ENCODE measurements around the gene HS3ST2.

DNA sequence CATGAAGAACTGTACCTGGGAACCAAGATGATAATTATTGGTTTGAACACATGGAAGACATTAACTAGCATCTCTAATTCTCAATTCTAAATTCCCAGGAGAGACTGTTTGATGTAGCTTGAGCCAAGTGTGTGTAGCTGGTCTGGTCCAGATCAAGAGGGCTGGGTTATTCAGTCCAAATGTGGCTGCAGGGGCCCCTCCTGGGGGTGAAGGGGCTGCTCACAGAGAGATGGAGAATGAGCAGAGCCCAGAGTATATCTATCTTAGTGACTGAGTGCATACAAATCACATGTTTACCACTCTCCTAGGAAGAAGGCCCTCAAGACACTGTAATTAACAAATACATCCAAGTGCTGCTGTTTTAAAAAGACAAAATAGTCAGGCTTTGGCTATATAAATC is 50.4 kb downstream of the HS3ST2 start:
- TF ChIP-seq RCOR1 (IDR thresholded peaks at IDR 0.05; ENCODE audit: low read depth, low read length) (no peak), POLR2A (IDR thresholded peaks at IDR 0.05; ENCODE audit: low read length) (no peak), CBX8 (IDR thresholded peaks at IDR 0.05) (no peak), BHLHE40 (IDR thresholded peaks at IDR 0.05; ENCODE audit: low read depth, low read length) (no peak), KDM1A (IDR thresholded peaks at IDR 0.05; ENCODE audit: low read depth) (no peak), EP300 (IDR thresholded peaks at IDR 0.05) (no peak), CHD2 (IDR thresholded peaks at IDR 0.05; ENCODE audit: low read length, partially characterized antibody) (no peak), SMC3 (IDR thresholded peaks at IDR 0.05) (no peak), PHF8 (IDR thresholded peaks at IDR 0.05; ENCODE audit: borderline replicate concordance, low read depth) (no peak), MAZ (IDR thresholded peaks at IDR 0.05; ENCODE audit: borderline replicate concordance, low read depth, low read length) (no peak)
- TF ChIP-seq, protein P1, sequence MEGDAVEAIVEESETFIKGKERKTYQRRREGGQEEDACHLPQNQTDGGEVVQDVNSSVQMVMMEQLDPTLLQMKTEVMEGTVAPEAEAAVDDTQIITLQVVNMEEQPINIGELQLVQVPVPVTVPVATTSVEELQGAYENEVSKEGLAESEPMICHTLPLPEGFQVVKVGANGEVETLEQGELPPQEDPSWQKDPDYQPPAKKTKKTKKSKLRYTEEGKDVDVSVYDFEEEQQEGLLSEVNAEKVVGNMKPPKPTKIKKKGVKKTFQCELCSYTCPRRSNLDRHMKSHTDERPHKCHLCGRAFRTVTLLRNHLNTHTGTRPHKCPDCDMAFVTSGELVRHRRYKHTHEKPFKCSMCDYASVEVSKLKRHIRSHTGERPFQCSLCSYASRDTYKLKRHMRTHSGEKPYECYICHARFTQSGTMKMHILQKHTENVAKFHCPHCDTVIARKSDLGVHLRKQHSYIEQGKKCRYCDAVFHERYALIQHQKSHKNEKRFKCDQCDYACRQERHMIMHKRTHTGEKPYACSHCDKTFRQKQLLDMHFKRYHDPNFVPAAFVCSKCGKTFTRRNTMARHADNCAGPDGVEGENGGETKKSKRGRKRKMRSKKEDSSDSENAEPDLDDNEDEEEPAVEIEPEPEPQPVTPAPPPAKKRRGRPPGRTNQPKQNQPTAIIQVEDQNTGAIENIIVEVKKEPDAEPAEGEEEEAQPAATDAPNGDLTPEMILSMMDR (IDR thresholded peaks at IDR 0.05) = no peak
- TF ChIP-seq, protein P2, sequence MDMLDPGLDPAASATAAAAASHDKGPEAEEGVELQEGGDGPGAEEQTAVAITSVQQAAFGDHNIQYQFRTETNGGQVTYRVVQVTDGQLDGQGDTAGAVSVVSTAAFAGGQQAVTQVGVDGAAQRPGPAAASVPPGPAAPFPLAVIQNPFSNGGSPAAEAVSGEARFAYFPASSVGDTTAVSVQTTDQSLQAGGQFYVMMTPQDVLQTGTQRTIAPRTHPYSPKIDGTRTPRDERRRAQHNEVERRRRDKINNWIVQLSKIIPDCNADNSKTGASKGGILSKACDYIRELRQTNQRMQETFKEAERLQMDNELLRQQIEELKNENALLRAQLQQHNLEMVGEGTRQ (IDR thresholded peaks at IDR 0.05) = no peak
- TF ChIP-seq, protein P3, sequence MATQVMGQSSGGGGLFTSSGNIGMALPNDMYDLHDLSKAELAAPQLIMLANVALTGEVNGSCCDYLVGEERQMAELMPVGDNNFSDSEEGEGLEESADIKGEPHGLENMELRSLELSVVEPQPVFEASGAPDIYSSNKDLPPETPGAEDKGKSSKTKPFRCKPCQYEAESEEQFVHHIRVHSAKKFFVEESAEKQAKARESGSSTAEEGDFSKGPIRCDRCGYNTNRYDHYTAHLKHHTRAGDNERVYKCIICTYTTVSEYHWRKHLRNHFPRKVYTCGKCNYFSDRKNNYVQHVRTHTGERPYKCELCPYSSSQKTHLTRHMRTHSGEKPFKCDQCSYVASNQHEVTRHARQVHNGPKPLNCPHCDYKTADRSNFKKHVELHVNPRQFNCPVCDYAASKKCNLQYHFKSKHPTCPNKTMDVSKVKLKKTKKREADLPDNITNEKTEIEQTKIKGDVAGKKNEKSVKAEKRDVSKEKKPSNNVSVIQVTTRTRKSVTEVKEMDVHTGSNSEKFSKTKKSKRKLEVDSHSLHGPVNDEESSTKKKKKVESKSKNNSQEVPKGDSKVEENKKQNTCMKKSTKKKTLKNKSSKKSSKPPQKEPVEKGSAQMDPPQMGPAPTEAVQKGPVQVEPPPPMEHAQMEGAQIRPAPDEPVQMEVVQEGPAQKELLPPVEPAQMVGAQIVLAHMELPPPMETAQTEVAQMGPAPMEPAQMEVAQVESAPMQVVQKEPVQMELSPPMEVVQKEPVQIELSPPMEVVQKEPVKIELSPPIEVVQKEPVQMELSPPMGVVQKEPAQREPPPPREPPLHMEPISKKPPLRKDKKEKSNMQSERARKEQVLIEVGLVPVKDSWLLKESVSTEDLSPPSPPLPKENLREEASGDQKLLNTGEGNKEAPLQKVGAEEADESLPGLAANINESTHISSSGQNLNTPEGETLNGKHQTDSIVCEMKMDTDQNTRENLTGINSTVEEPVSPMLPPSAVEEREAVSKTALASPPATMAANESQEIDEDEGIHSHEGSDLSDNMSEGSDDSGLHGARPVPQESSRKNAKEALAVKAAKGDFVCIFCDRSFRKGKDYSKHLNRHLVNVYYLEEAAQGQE (IDR thresholded peaks at IDR 0.05) = no peak

Data from A549 (cell line).